HepG2 (cell line): ENCODE measurements around the gene HOXA6. TPM values are rescaled to one million over a fixed set of nuclear protein-coding genes. Genes with fewer than 3 reads are reported as not detected.

Experiments used
- ATAC-seq: fragments of 200-7000 bp; cut with Tn5 transposase; 3 replicates; pipeline ENCODE4 v1.9.1; 2020; ENCODE audit warnings: mild to moderate bottlenecking, moderate library complexity
- BruUV-seq: library from RNA; stranded (reverse); fragments of 400-500 nt; replicated peaks from 2 replicates; lab custom pipeline; 2021; lab: Mats Ljungman, UMichigan
- CTCF ChIA-PET: fragments of 300-600 bp; formaldehyde crosslinking; extraction: SDS; loops from one replicate; lab custom pipeline; 2021; ENCODE audit warnings: low total read pairs, inconsistent platforms, low intra/inter-chr PET ratio; lab: Yijun Ruan, JAX
- POLR2A ChIA-PET: fragments of 350-600 bp; sonication (Branson Sonifier 250); formaldehyde crosslinking; loops from one replicate; lab custom pipeline; 2020; ENCODE audit warnings: antibody characterized with exemption, inconsistent platforms; lab: Yijun Ruan, JAX
- DNase-seq: peaks from one replicate; pipeline ENCODE4 v3.0.0-alpha.2; 2015; ENCODE audit warnings: low spot score
- FAIRE-seq: peaks from 3 replicates; lab custom pipeline; 2011; peaks lifted over from hg19 to GRCh38; lab: Jason Lieb, UNC
- H2AFZ ChIP-seq: one replicate; pipeline ENCODE4 v1.6.1; 2011; ENCODE audit warnings: low read length, inconsistent platforms
- H3K27ac ChIP-seq: fragments of 300-600 bp; 3 replicates; pipeline ENCODE4 v1.8.0; 2011; ENCODE audit warnings: mixed run types, mild to moderate bottlenecking, mixed read lengths, low read length, inconsistent platforms; ENCODE audit not compliant: insufficient read depth; ENCODE audit errors: extremely low read length
- H3K27me3 ChIP-seq, 2 experiments: fragments of 200-600 bp in 1 of 2; 2 replicates in 1 of 2; 3 replicates in 1 of 2; pipeline versions ENCODE4 v1.6.0 to v1.8.0; 2011; ENCODE audit warnings: low read length in 2 of 2, mild to moderate bottlenecking in 2 of 2, moderate library complexity in 2 of 2, inconsistent platforms in 1 of 2; ENCODE audit not compliant: insufficient read depth in 2 of 2, control insufficient read depth in 1 of 2
- H3K36me3 ChIP-seq, 2 experiments: fragments of 200-600 bp in 1 of 2; replicated peaks in 1 of 2; 2 replicates in 1 of 2; 3 replicates in 1 of 2; pipeline versions ENCODE4 v1.5.1 to v1.8.0; 2011; ENCODE audit warnings: low read length in 2 of 2, inconsistent platforms in 1 of 2; ENCODE audit not compliant: insufficient read depth in 2 of 2, control insufficient read depth in 1 of 2
- H3K4me1 ChIP-seq: 2 replicates; pipeline ENCODE4 v1.5.1; 2012; ENCODE audit warnings: low read length, inconsistent platforms; ENCODE audit not compliant: insufficient read depth
- H3K4me2 ChIP-seq: 2 replicates; pipeline ENCODE4 v1.6.0; 2011; ENCODE audit warnings: low read depth, low read length, inconsistent platforms
- H3K4me3 ChIP-seq, 3 experiments: fragments of 200-600 bp in 1 of 3; sonication (generic), shearing (Covaris generic) in 1 of 3; replicated peaks in 1 of 3; 2 replicates each; pipeline ENCODE4 v1.5.1; 2011 to 2016; ENCODE audit warnings: low read length in 3 of 3, inconsistent platforms in 2 of 3, low read depth in 2 of 3, mild to moderate bottlenecking in 2 of 3, control low read depth in 1 of 3, mixed read lengths in 1 of 3; ENCODE audit not compliant: insufficient read depth in 1 of 3
- H3K79me2 ChIP-seq: one replicate; pipeline ENCODE4 v1.6.1; 2011; ENCODE audit warnings: low read length, inconsistent platforms; ENCODE audit not compliant: insufficient read depth
- H3K9ac ChIP-seq: 2 replicates; pipeline ENCODE4 v1.6.0; 2011; ENCODE audit warnings: mild to moderate bottlenecking, low read depth, low read length, inconsistent platforms; ENCODE audit not compliant: insufficient read depth
- H3K9me3 ChIP-seq: 2 replicates; pipeline ENCODE4 v1.5.1; 2012; ENCODE audit warnings: mild to moderate bottlenecking, low read length
- H4K20me1 ChIP-seq: 2 replicates; pipeline ENCODE4 v1.6.0; 2011; ENCODE audit warnings: inconsistent platforms, mild to moderate bottlenecking, low read length, moderate library complexity; ENCODE audit not compliant: insufficient read depth
- AGO2 ChIP-seq: fragments of 200-400 bp; formaldehyde crosslinking; optimal IDR thresholded peaks from 2 replicates; pipeline ENCODE3; 2017; ENCODE audit warnings: mild to moderate bottlenecking, low read depth, low read length, moderate library complexity
- NRL ChIP-seq: sonication (generic); formaldehyde crosslinking; IDR thresholded peaks from 2 replicates; pipeline ENCODE4 v1.5.0; 2020; ENCODE audit warnings: missing genetic modification reagents, mild to moderate bottlenecking, moderate library complexity, borderline replicate concordance
- PHF20 ChIP-seq: sonication (generic); formaldehyde crosslinking; IDR thresholded peaks from 2 replicates; pipeline ENCODE4 v1.5.0; 2020; ENCODE audit warnings: mild to moderate bottlenecking, missing genetic modification reagents
- PHF5A ChIP-seq: IDR thresholded peaks from one replicate; pipeline ENCODE4 v1.6.1; 2018; ENCODE audit warnings: low read depth, missing genetic modification reagents; ENCODE audit not compliant: unreplicated experiment
- ZNF687 ChIP-seq: sonication (generic); formaldehyde crosslinking; IDR thresholded peaks from 2 replicates; pipeline ENCODE4 v1.5.1; 2020; ENCODE audit warnings: mild to moderate bottlenecking, missing genetic modification reagents, moderate library complexity
- WGBS: methylation state at CpG from one replicate; pipeline ENCODE4 v1.1.6; 2017; ENCODE audit warnings: low lambda C conversion rate; 5-methylcytosine and 5-hydroxymethylcytosine counted together
- in situ Hi-C: cut with HindIII; loops from 2 replicates; pipeline ENCODE4 v1.10.0; 2017; ENCODE audit warnings: low pct_unique_long_range_greater_than_20kb; ENCODE audit not compliant: extremely low pct_ligation_motif_present
- intact Hi-C: fragments of 100-400 bp; cut with micrococcal nuclease; formaldehyde crosslinking; loops from one replicate; pipeline ENCODE4 v1.10.0; 2022; ENCODE audit not compliant: unreplicated experiment
- polyA plus RNA-seq, 8 experiments: library from polyadenylated mRNA; depleted of rRNA in 3 of 8; stranded (reverse) in 7 of 8; unstranded in 1 of 8; fragments of >200 nt; fragmentation: Illumina TruSeq in 4 of 8; extraction: Trizol in 4 of 8; gene quantifications; 2 replicates each; pipeline versions ENCODE4 v1.2.1 to v1.2.3, GENCODE V29; 2011 to 2016; ENCODE audit warnings: low read depth in 4 of 8, missing spikeins in 1 of 8, mixed read lengths in 1 of 8; ENCODE audit not compliant: insufficient read depth in 1 of 8
- total RNA-seq, 5 experiments: library from RNA; depleted of rRNA; stranded (reverse); fragments of >200 nt; fragmentation: Illumina TruSeq; extraction: Trizol; gene quantifications; 2 replicates each; pipeline ENCODE4 v1.2.3, GENCODE V29; 2016; ENCODE audit warnings: low read depth in 1 of 5

Gene HOXA6
- total and polyA plus RNA-seq, 2 of the 13 experiments (the other 11 are each of a cell fraction or from before 2014, with no cell fraction given): 1.3 to 1.5 TPM

GRCh38 chr7:27108390-27109127 is 39.0 kb downstream of the HOXA6 start:
- Histone ChIP-seq H3K79me2 (peaks cover 8% of the 10 kb centered on the region), H3K27me3 (no peaks in the 10 kb centered on the region), H3K9ac (no peak overlapping the region), H2AFZ (no peak overlapping the region), H3K27ac (no peak overlapping the region), H3K4me1 (peaks cover 12% of the 10 kb centered on the region; the same call in 1 of the 2 replicates), H4K20me1 (peaks cover 5% of the 10 kb centered on the region; the same call in 1 of the 2 replicates), H3K4me3 (no peak overlapping the region), H3K4me2 (no peak overlapping the region), H3K9me3 (no peaks in the 10 kb centered on the region), H3K36me3 (peaks cover 2 to 7% of the 10 kb centered on the region in 2 experiments; a peak in 2 of 5 replicates)
- FAIRE-seq (no peak), ATAC-seq (no peak), DNase-seq (no peak)
- no TSS peak for BruUV-seq
- 98% methylated on average over 34 of the region's 41 CpGs for WGBS
- in situ Hi-C loops (no loop called here), intact Hi-C loops (no loop called here)
- CTCF ChIA-PET: no interaction called here
- POLR2A ChIA-PET: interaction anchor here (1.6 to 3.8 kb wide), 2 partner anchors 12 to 13 kb away, joined by 4 to 55 read pairs; no protein-coding TSS in a partner anchor
- TF ChIP-seq ZNF687 (CRISPR knock-in tag) (no peak), NRL (CRISPR knock-in tag) (no peak), PHF20 (CRISPR knock-in tag) (no peak), AGO2 (peak; percentile 80), PHF5A (no peak)
